Stimulated activated CD8-positive, alpha-beta memory T cell treated with anti-CD3 and anti-CD28 coated beads, Interleukin-15, amount 100 ng/mL, for 48 hours (primary cell): Measurements from ENCODE around the gene SEC24D.

Experiments
- DNase-seq, 2 donors: peaks; one replicate each; pipeline ENCODE4 v3.0.0-alpha.2; 2020; ENCODE audit warnings: low read depth in 2 of 2

SEC24D gene

GRCh38 chr4:118751629-118752323, 84.2 kb downstream of the SEC24D start:
- DNase-seq: no peak

- no peak for DNase-seq
Measured at GRCh38 chr4:118749347-118749988, 86.5 kb downstream of the SEC24D start.

- no peak for DNase-seq
Measured at GRCh38 chr4:118746251-118746919, 89.5 kb downstream of the SEC24D start.

- DNase-seq: no peak
Measured at GRCh38 chr4:118745357-118745756, 90.6 kb downstream of the SEC24D start.

- no peak for DNase-seq
Measured at GRCh38 chr4:118743867-118744266, 92.1 kb downstream of the SEC24D start.

GRCh38 chr4:118742050-118742449, 93.9 kb downstream of the SEC24D start:
- no peak for DNase-seq

GRCh38 chr4:118741301-118741855, 94.5 kb downstream of the SEC24D start:
- no peak for DNase-seq

- no peak for DNase-seq
Measured at GRCh38 chr4:118740869-118741268, 95.1 kb downstream of the SEC24D start.

- DNase-seq: no peak
Measured at GRCh38 chr4:118739022-118739713, 96.8 kb downstream of the SEC24D start.

GRCh38 chr4:118738090-118738489, 97.8 kb downstream of the SEC24D start:
- DNase-seq: no peak

- DNase-seq: no peak
Measured at GRCh38 chr4:118736900-118737299, 99.0 kb downstream of the SEC24D start.

- DNase-seq: no peak
Measured at GRCh38 chr4:118734491-118735205, 101.3 kb downstream of the SEC24D start.

GRCh38 chr4:118732591-118733330, 103.2 kb downstream of the SEC24D start:
- no peak for DNase-seq

- no peak for DNase-seq
Measured at GRCh38 chr4:118730683-118731082, 105.2 kb downstream of the SEC24D start.

GRCh38 chr4:118729287-118730286, 106.3 kb downstream of the SEC24D start:
- no peak for DNase-seq

GRCh38 chr4:118727360-118727759, 108.6 kb downstream of the SEC24D start:
- DNase-seq: no peak

- no peak for DNase-seq
Measured at GRCh38 chr4:118723369-118723768, 112.6 kb downstream of the SEC24D start.

- no peak for DNase-seq
Measured at GRCh38 chr4:118721752-118722151, 114.2 kb downstream of the SEC24D start.

GRCh38 chr4:118718511-118719170, 117.3 kb downstream of the SEC24D start:
- DNase-seq: no peak
